WTC11 (cell line): ENCODE measurements around the gene SLC35G3.
"Not testable (repeated sequence)": the region's sequence is repeated elsewhere in the genome, so short reads cannot be mapped to it uniquely, and the experiment has no call there.

Experiments
- ATF2 ChIP-seq: sonication (generic); formaldehyde crosslinking; IDR thresholded peaks from 2 replicates; pipeline ENCODE4 v1.8.1; 2022; ENCODE audit warnings: low read depth, missing genetic modification reagents, borderline replicate concordance
- CTCF ChIP-seq: fragments of 200-600 bp; IDR thresholded peaks from 2 replicates; pipeline ENCODE4 v1.8.0; 2022; ENCODE audit warnings: antibody characterized with exemption
- NR1H2 ChIP-seq: sonication (generic); formaldehyde crosslinking; IDR thresholded peaks from 2 replicates; pipeline ENCODE4 v1.9.0; 2021; ENCODE audit warnings: mild to moderate bottlenecking, moderate library complexity, missing genetic modification reagents
- NR2C2 ChIP-seq: sonication (generic); formaldehyde crosslinking; IDR thresholded peaks from 2 replicates; pipeline ENCODE4 v1.8.0; 2022; ENCODE audit warnings: mild to moderate bottlenecking, missing genetic modification reagents
- PRDM15 ChIP-seq: sonication (generic); formaldehyde crosslinking; IDR thresholded peaks from 2 replicates; pipeline ENCODE4 v1.8.0; 2022; ENCODE audit warnings: missing genetic modification reagents
- ZNF232 ChIP-seq: sonication (generic); formaldehyde crosslinking; IDR thresholded peaks from 2 replicates; pipeline ENCODE4 v1.8.0; 2022; ENCODE audit warnings: mild to moderate bottlenecking, missing genetic modification reagents
- ZNF416 ChIP-seq: fragments of 250-450 bp; sonication (Bioruptor Pico); IDR thresholded peaks from 2 replicates; pipeline ENCODE4 v1.9.0; 2021; ENCODE audit warnings: mild to moderate bottlenecking, inconsistent platforms
- ZNF671 ChIP-seq: fragments of 250-450 bp; sonication (Bioruptor Pico); IDR thresholded peaks from 2 replicates; pipeline ENCODE4 v1.8.0; 2021; ENCODE audit warnings: mild to moderate bottlenecking
- TF ChIP-seq, protein P1 (sequence below): sonication (generic); formaldehyde crosslinking; IDR thresholded peaks from 2 replicates; pipeline ENCODE4 v1.8.1; 2023; ENCODE audit warnings: mild to moderate bottlenecking, missing genetic modification reagents, borderline replicate concordance

GRCh38 chr17:35194001-35194400, at the start of gene SLC35G3:
- TF ChIP-seq CTCF; ATF2; PRDM15 (CRISPR knock-in tag); NR2C2 (CRISPR knock-in tag); ZNF416 (CRISPR knock-in tag); ZNF232 (CRISPR knock-in tag); NR1H2 (CRISPR knock-in tag); ZNF671 (CRISPR knock-in tag): not testable (repeated sequence)
- TF ChIP-seq, protein P1, sequence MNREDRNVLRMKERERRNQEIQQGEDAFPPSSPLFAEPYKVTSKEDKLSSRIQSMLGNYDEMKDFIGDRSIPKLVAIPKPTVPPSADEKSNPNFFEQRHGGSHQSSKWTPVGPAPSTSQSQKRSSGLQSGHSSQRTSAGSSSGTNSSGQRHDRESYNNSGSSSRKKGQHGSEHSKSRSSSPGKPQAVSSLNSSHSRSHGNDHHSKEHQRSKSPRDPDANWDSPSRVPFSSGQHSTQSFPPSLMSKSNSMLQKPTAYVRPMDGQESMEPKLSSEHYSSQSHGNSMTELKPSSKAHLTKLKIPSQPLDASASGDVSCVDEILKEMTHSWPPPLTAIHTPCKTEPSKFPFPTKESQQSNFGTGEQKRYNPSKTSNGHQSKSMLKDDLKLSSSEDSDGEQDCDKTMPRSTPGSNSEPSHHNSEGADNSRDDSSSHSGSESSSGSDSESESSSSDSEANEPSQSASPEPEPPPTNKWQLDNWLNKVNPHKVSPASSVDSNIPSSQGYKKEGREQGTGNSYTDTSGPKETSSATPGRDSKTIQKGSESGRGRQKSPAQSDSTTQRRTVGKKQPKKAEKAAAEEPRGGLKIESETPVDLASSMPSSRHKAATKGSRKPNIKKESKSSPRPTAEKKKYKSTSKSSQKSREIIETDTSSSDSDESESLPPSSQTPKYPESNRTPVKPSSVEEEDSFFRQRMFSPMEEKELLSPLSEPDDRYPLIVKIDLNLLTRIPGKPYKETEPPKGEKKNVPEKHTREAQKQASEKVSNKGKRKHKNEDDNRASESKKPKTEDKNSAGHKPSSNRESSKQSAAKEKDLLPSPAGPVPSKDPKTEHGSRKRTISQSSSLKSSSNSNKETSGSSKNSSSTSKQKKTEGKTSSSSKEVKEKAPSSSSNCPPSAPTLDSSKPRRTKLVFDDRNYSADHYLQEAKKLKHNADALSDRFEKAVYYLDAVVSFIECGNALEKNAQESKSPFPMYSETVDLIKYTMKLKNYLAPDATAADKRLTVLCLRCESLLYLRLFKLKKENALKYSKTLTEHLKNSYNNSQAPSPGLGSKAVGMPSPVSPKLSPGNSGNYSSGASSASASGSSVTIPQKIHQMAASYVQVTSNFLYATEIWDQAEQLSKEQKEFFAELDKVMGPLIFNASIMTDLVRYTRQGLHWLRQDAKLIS, result not testable (repeated sequence)
